C4-2B (cell line): ENCODE results near the gene TAS2R8.
"Not testable (repeated sequence)": the region's sequence is repeated elsewhere in the genome, so short reads cannot be mapped to it uniquely, and the experiment has no call there.

Experiments used
- H3K27ac ChIP-seq: fragments of 450-650 bp; 2 replicates; pipeline ENCODE4 v1.5.1; 2017
- CTCF ChIP-seq: fragments of 450-650 bp; conservative IDR thresholded peaks from 2 replicates; pipeline ENCODE4 v1.5.1; 2017; ENCODE audit warnings: mild to moderate bottlenecking
- ZFX ChIP-seq: fragments of 450-650 bp; IDR thresholded peaks from 2 replicates; pipeline ENCODE4 v1.6.1; 2017

The TAS2R8 gene

GRCh38 chr12:10801741-10802140 lies 5.3 kb downstream of the TAS2R8 start:
- no peak overlapping the region for H3K27ac ChIP-seq
- TF ChIP-seq ZFX: no peak
- TF ChIP-seq CTCF: no peak

- TF ChIP-seq ZFX (no peak), CTCF (no peak)
- no peak overlapping the region for H3K27ac ChIP-seq
Measured at GRCh38 chr12:10794222-10794621, 12.9 kb downstream of the TAS2R8 start.

DNA sequence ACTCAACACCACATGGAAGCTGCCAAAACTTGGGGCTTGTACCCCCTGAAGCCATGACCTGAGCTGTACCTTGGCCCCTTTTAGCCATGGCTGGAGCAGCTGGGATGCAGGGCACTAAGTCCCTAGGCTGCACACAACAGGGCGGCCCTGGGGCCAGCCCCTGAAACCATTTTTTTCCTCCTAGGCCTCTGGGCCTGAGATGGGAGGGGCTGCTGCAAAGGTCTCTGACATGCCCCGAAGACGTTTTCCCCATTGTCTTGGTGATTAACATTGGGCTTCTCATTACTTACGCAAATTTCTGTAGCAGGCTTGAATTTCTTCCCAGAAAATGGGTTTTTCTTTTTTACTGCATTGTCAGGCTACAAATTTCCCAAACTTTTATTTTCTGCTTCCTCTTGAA lies 15.3 kb downstream of the TAS2R8 start:
- H3K27ac ChIP-seq: not testable (repeated sequence)

GRCh38 chr12:10783252-10783651 lies 23.8 kb downstream of the TAS2R8 start:
- no peak for TF ChIP-seq CTCF
- H3K27ac ChIP-seq: no peak overlapping the region

GRCh38 chr12:10779103-10779502 lies 28.0 kb downstream of the TAS2R8 start:
- TF ChIP-seq ZFX: no peak
- TF ChIP-seq CTCF: no peak
- no peak overlapping the region for H3K27ac ChIP-seq

DNA sequence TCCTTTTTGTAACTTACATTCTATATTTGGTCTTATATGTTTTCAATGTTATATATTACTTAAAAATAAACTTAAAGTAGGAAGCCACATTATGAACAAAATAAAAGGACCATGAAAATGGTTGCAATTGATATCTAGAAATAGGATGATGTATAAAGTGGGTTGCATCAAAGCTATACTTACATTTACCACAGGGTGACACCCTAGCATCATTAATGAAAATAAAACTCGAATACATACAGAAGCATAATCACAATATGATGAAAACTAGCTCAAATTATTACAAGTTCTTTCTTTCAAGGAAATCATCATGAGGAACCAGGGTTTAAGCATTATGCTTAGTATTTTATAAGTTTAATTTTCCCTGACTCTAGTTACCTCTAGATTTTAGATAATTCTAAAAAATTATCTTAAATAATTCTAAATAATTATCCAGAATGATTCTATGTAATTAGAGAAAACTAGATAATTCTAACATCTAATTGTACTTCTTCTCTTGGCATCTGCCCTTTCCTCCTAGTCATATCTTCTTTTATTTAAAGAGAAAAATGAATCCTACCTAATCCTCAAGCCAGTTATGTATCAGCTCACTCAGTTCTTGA lies 35.9 kb downstream of the TAS2R8 start:
- TF ChIP-seq CTCF: peak; percentile 73
- TF ChIP-seq ZFX: no peak
- H3K27ac ChIP-seq: no peak overlapping the region

GRCh38 chr12:10759657-10760056 lies 47.4 kb downstream of the TAS2R8 start:
- TF ChIP-seq ZFX (no peak), CTCF (no peak)
- H3K27ac ChIP-seq: no peak overlapping the region

DNA sequence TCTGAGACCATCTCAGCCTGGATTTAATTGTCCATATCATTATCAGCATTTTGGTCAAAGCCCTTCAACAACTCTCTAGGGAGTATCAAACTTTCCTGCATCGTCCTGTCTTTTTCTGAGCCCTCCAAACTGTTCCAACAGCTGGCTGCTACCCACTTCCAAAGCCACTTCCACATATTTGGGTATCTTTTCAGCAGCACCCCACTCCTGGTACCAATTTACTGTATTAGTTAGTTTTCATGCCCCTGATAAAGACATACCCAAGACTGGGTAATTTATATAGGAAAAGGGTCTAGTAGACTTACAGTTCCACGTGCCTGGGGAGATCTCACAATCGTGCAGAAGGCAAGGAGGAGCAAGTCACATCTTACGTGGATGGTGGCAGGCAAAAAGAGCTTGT lies 50.9 kb downstream of the TAS2R8 start:
- H3K27ac ChIP-seq: no peak overlapping the region
- no peak for TF ChIP-seq ZFX
- TF ChIP-seq CTCF: no peak
